Right atrium auricular region (tissue), 2 donors: ENCODE data around the gene MYOF. TPM values are rescaled to one million over a fixed set of nuclear protein-coding genes. Genes with fewer than 3 reads are reported as not detected.

Experiments used
- DNase-seq: peaks from one replicate; pipeline ENCODE4 v3.0.0-alpha.2; 2019; ENCODE audit warnings: low spot score
- H3K27ac ChIP-seq, 2 donors: fragments of 200-600 bp; sonication (generic); 1 replicate in 1 of 2; 2 replicates in 1 of 2; pipeline ENCODE4 v1.5.1; 2016 to 2019
- H3K27me3 ChIP-seq, 2 donors: fragments of 200-600 bp; sonication (generic); one replicate each; pipeline versions ENCODE4 v1.5.1 to v1.6.0; 2017 to 2019
- H3K36me3 ChIP-seq: fragments of 200-600 bp; sonication (generic); one replicate; pipeline ENCODE4 v1.5.1; 2016
- H3K4me1 ChIP-seq, 2 donors: fragments of 200-600 bp; sonication (generic); one replicate each; pipeline versions ENCODE4 v1.5.1 to v1.6.0; 2017 to 2019
- H3K4me3 ChIP-seq, 2 donors: fragments of 200-600 bp; sonication (generic); 1 replicate in 1 of 2; 2 replicates in 1 of 2; pipeline ENCODE4 v1.5.1; 2017 to 2019; ENCODE audit warnings: mild to moderate bottlenecking in 1 of 2, moderate library complexity in 1 of 2
- H3K9me3 ChIP-seq, 2 donors: fragments of 200-600 bp; sonication (generic); one replicate each; pipeline ENCODE4 v1.5.1; 2019
- CTCF ChIP-seq, 2 donors: fragments of 200-600 bp; sonication (generic); IDR thresholded peaks; one replicate each; pipeline ENCODE4 v1.5.1; 2019; ENCODE audit warnings: antibody characterized with exemption in 2 of 2
- total RNA-seq, 2 donors: library from RNA; depleted of rRNA; stranded (reverse); fragments of >200 nt; gene quantifications; one replicate each; pipeline ENCODE4 v1.1.0, GENCODE V29; 2016

The MYOF gene
- total RNA-seq, 2 donors from 2014 or later: 13.4 to 14.1 TPM

GRCh38 chr10:93454146-93454545 is 28.0 kb downstream of the MYOF start:
- Histone ChIP-seq H3K27me3 (no peaks in the 10 kb centered on the region), H3K4me1 (peaks cover 0 to 19% of the 10 kb centered on the region in 2 donors), H3K4me3 (no peak overlapping the region), H3K9me3 (no peaks in the 10 kb centered on the region), H3K27ac (no peak overlapping the region), H3K36me3 (peaks cover 8% of the 10 kb centered on the region)
- no peak for DNase-seq
- TF ChIP-seq CTCF (IDR thresholded peaks at IDR 0.05): no peak

GRCh38 chr10:93452143-93452542 is 30.0 kb downstream of the MYOF start:
- Histone ChIP-seq H3K27me3 (no peaks in the 10 kb centered on the region), H3K36me3 (peaks cover 8% of the 10 kb centered on the region), H3K4me3 (no peak overlapping the region), H3K9me3 (no peaks in the 10 kb centered on the region), H3K27ac (no peak overlapping the region), H3K4me1 (peaks cover 0 to 5% of the 10 kb centered on the region in 2 donors)
- no peak for TF ChIP-seq CTCF (IDR thresholded peaks at IDR 0.05)
- no peak for DNase-seq

- no peak overlapping the region for H3K4me3 ChIP-seq
- peaks cover 6% of the 10 kb centered on the region for H3K36me3 ChIP-seq
- no peaks in the 10 kb centered on the region for H3K27me3 ChIP-seq
- peaks cover 0 to 6% of the 10 kb centered on the region in 2 donors for H3K4me1 ChIP-seq
- no peak for TF ChIP-seq CTCF (IDR thresholded peaks at IDR 0.05)
- H3K9me3 ChIP-seq: no peaks in the 10 kb centered on the region
- no peak overlapping the region for H3K27ac ChIP-seq
- no peak for DNase-seq
Observed at GRCh38 chr10:93451244-93451947, 30.7 kb downstream of the MYOF start.

- no peak overlapping the region for H3K27ac ChIP-seq
- H3K4me3 ChIP-seq: no peak overlapping the region
- DNase-seq: no peak
- no peak for TF ChIP-seq CTCF (IDR thresholded peaks at IDR 0.05)
- H3K9me3 ChIP-seq: no peaks in the 10 kb centered on the region
- no peaks in the 10 kb centered on the region for H3K27me3 ChIP-seq
- peaks cover 3% of the 10 kb centered on the region for H3K36me3 ChIP-seq
- peaks cover 0 to 20% of the 10 kb centered on the region in 2 donors for H3K4me1 ChIP-seq
Observed at GRCh38 chr10:93447970-93448369, 34.2 kb downstream of the MYOF start.

GRCh38 chr10:93447019-93447418 is 35.1 kb downstream of the MYOF start:
- no peak for TF ChIP-seq CTCF (IDR thresholded peaks at IDR 0.05)
- Histone ChIP-seq H3K4me1 (peaks cover 0 to 27% of the 10 kb centered on the region in 2 donors), H3K4me3 (no peak overlapping the region), H3K27ac (no peak overlapping the region), H3K9me3 (no peaks in the 10 kb centered on the region), H3K36me3 (peaks cover 3% of the 10 kb centered on the region), H3K27me3 (no peaks in the 10 kb centered on the region)
- no peak for DNase-seq
